ENCODE data around the gene PLAC8L1. TPM values are rescaled to one million over a fixed set of nuclear protein-coding genes. Genes with fewer than 3 reads are reported as not detected.
"Not testable (repeated sequence)": the region's sequence is repeated elsewhere in the genome, so short reads cannot be mapped to it uniquely, and the experiment has no call there.

PLAC8L1 gene, protein sequence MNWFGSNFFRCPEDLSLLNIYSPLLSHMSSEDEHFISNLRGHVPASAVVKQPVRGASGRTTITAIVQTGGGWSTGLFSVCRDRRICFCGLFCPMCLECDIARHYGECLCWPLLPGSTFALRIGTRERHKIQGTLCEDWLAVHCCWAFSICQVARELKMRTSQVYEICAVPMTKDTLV
- total RNA-seq = not detected in 2 replicates

DNA sequence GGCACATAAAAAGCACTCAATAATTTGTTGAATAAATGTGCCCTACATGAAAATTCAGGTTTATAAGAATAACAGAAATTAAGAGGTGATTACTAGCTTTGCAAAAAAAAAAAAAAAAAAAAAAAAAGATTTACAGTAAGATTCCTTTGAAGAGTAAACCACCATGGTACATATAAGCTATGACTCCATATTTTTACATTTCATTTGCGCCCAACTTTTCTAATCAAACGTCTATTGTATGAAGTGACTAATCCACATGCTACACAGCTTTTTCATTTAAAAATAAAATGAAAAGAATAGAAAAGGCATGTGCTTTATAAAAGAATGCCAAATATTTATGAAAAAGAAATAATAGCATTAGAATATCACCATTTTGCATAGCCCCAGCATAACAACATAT lies at the start of gene PLAC8L1:
Gene PLAC8L1, minus strand, starts transcription at position 101 of the 400 bp plus-strand sequence. CDS start 1,266 bp downstream, outside the sequence.
- no peak for DNase-seq (ENCODE audit: low read depth in 2 of 2)

GRCh38 chr5:146151970-146152369 lies 46.6 kb upstream of the PLAC8L1 start:
- DNase-seq (ENCODE audit: low read depth in 2 of 2) = no peak

GRCh38 chr5:146137967-146138403 lies 32.6 kb upstream of the PLAC8L1 start:
- peak in 1 of 2 donors; percentile 31 for DNase-seq (ENCODE audit: low read depth in 2 of 2)

DNA sequence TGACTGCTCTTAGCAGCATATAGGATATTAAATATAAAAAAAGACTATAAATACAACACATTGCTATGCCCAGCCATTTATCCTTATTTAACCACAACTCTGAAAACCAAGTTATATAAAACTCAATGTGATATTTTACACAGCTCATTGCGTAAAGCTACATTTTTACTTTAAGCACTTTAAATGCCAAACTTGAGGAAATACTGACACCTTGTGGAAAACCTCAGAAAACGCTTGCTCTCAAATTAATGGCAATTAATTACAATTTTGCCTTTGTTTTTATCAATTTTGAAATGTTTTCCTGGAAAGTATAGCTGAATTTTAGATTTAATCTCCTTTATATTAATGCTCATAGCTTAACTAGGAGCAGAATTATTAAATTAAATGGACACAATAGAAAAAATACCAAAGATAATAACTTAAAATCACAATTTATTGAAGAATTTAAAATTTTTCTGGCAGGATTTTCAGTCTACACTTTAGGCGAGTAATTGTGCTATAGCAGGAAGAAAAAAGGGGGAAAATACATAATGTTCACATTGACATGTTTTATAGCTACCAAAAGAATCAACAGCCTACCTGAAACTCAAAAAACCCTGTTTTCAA lies 25.2 kb upstream of the PLAC8L1 start:
- peak; percentile 30 to 45 for DNase-seq (ENCODE audit: low read depth in 2 of 2)

GRCh38 chr5:146126068-146126467 lies 20.7 kb upstream of the PLAC8L1 start:
- no peak for DNase-seq (ENCODE audit: low read depth in 2 of 2)

DNA sequence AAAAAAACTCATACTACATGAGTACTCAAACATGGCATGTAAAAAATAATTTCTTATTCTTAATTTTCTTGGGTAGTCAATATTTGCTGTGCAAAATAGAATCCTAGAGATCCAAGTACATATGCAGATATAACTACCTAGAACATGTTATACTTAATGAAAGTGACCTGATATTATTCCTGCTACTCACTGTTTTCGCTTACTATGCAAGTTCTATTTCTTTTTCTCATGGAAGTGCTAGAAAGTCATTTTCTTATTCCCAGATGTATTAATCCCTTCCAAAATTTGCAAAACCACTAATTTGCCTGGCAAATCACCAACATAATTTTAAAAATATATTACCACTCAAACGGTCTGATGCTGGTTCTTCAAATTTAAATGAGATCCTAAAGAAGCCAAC lies 19.2 kb upstream of the PLAC8L1 start:
- no peak for DNase-seq (ENCODE audit: low read depth in 2 of 2)

- DNase-seq (ENCODE audit: low read depth in 2 of 2) = not testable (repeated sequence)
Measured at GRCh38 chr5:146121451-146121850, 16.1 kb upstream of the PLAC8L1 start.

DNA sequence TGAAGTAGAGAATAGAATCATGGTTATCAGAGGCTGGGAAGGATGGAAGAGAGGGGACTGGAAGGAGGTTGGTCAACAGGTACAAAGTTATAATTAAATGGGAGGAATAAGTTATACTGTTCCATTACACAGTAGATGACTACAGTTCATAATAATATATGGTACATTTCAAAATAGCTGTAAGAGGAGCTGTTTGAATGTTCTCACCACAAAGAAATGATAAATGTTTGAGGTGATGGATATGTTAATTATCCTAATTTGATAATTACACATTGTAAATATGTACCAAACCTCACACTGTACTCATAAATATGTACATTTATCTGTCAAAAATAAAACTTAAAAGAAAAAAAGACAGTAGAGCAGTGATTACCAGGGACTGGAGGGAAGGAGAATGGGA lies 12.9 kb upstream of the PLAC8L1 start:
- no peak for DNase-seq (ENCODE audit: low read depth in 2 of 2)

DNA sequence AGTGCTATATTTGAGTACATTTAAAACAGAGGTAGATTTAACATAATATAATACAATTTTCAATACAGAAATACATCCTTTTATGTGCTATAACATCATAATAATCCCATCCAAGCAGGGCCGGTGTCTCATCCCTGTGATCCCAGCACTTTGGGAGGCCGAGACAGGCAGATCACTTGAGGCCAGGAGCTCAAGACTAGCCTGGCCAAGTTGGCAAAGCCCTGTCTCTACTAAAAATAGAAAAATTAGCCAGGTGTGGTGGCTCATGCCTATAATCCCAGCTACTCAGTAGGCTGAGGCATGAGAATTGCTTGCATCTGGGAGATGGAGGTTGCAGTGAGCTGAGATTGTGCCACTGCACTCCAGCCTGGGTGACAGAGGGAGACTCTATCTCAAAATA lies 11.8 kb upstream of the PLAC8L1 start:
- DNase-seq (ENCODE audit: low read depth in 2 of 2) = not testable (repeated sequence)

GRCh38 chr5:146116361-146116760 lies 11.0 kb upstream of the PLAC8L1 start:
- DNase-seq (ENCODE audit: low read depth in 2 of 2) = no peak

DNA sequence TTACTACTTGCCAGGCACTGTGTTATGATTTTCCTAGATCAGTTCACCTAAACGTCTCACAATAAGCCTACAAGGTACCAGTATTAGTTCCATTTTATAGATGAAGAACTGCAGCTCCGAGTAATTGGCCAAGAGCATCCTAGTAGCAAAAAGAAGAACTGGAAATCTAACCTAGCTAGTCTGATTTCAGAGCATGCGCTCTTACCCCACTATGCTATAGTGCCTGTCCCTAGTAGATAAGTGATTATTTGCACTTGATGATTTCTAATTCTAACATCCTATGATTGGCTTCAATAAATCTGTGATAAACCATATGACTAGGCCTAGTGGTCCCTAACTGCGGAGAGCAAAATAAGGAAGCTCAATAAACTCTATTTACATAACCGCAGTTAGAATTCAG lies 7.1 kb upstream of the PLAC8L1 start:
- DNase-seq (ENCODE audit: low read depth in 2 of 2) = no peak

- DNase-seq (ENCODE audit: low read depth in 2 of 2) = peak; percentile 34 to 52
Measured at GRCh38 chr5:146111409-146111808, 6.0 kb upstream of the PLAC8L1 start.

DNA sequence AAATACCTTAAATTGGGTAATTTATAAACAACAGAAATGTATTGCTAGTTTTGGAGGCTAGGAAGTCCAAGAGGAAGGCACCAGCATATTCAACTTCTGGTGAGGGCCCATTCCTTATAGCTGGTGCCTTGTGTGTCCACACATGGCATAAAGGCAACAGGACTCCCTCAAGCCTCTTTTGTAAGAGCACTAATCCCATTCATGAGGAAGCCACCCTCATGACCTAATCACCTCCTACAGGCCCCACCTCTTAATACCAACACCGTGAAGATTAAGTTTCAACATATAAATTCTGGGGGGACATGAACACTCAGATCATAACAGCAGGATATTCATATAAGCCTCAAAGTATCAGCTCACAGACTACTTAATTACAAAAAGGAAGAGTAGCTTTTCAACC lies 4.0 kb upstream of the PLAC8L1 start:
- DNase-seq (ENCODE audit: low read depth in 2 of 2) = no peak

DNA sequence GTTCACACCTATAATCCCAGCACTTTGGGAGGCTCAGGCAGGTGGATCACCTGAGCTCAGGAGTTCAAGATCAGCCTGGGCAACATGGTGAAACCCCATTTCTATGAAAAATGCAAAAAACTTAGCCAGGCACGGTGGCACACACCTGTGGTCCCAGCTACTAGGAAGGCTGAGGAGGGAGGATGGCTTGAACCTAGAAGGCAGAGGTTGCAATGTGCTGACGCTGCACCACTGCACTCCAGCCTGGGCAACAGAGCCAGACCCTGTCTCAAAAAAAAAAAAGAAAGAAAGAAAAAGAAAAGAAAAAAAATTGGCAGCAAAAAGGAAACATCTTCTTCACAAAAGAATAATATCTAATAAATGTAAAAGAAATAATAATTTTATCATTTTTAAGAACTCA lies 3.5 kb upstream of the PLAC8L1 start:
- DNase-seq (ENCODE audit: low read depth in 2 of 2) = not testable (repeated sequence)

DNA sequence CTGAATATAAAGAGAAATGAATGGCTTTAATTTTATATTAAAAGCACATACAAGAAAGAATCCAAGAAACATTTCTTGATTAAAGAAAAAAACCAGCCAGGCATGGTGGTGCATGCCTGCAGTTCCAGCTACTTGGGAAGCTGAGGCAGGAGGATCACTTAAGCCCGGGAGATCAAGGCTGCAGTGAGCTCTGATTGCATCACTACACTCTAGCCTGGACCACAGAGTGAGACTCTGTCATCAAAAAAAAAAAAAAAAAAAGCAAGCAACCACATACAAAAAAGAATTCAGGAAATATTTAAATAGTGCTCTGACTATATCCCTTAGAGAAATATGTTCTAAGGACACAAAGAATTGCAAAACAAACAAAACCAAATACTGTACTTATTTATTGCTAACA lies 2.5 kb upstream of the PLAC8L1 start:
- no peak for DNase-seq (ENCODE audit: low read depth in 2 of 2)

DNA sequence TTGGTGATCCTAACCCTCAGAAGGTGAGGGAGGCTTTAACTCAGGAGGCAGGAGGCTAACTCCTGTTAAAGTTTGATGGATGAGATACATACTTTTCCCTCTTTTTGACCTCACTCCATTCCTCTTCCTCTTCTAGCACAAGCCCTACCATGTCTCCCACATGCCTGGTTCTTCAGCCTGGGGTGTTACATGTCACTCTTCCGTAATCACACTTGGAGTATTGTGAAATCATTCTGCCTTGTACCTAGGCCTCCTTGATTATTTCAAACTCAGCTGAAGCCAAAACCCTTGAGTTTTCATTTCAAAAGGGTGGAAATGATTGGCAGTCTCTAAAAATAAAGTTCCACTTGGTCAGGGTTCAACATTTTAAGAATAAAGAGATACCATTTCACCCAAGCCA lies 1.8 kb downstream of the PLAC8L1 start:
- DNase-seq (ENCODE audit: low read depth in 2 of 2) = no peak

DNA sequence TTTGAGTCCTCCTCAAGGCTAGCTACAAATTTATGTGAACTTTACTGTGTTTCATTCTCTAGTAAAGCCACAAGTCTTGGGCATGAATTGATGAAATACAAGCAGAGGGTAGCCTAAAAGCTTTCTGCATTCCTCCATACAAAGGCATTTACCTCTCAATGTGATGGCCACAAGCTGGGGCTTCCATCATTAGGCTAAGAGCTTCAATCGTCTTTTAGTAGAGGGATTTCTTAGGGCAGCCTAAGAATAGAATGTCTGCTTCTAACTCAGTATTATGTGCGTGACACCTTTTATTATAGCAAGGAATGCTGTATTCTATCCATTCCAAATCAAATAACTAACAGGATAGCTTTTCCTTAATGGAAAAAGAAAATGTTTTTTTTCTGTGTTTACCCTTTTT lies 3.7 kb downstream of the PLAC8L1 start:
- no peak for DNase-seq (ENCODE audit: low read depth in 2 of 2)

DNA sequence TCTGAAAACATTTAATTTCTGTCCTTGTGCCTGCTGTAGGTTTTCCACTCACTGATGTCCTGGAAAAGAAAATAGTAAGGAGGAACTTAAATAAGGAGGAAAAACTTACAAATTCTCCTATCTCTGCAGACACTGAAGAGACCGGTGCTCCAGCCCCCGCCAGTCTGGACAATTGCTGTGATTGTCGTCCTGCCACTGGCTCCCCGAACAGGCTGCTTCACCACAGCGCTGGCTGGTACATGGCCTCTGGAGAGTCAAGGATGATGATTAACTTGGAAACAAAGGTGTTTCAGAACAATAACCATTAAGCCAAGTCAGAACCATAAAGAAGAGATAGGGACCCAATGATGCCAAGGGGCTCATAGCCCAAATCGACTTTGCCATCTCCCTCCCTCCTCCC lies 7.3 kb downstream of the PLAC8L1 start:
- DNase-seq (ENCODE audit: low read depth in 2 of 2) = no peak

DNA sequence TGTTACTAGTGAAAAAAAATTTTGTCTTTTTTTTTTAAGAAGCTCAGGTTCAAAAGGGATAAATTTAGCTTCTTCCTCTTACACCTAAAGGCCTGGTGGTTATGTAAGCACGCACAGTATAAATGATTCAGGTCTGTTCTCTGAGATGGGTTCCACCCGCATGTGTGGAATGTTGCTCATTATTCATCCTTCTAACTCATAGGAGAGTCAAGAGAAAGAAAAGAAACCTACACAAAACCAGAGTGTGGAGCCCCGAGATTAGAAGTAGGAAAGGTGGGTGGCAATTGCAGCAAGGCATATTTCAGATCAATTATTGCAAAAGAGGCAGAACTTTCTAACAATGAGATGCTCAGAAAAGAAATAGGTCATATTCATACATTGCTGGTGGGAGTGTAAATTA lies 13.5 kb downstream of the PLAC8L1 start:
- DNase-seq (ENCODE audit: low read depth in 2 of 2) = no peak

DNA sequence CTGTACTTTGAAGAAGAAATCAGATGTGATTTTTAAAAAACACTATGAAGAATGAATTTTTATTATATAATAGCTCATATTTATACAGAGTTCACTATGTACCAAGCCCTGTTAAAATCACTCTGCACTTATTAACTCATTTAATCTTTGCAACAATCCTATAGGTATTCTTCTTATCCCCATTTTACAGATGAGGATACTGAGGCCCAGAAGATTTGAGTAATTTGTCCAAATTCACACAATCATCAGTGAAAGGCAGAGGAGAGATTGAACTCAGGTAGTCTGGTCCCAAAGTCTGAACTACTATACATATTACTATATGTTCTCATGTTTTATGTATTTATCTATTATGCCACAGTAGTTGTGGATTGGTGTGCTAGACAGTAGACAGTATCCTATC lies 16.1 kb downstream of the PLAC8L1 start:
- no peak for DNase-seq (ENCODE audit: low read depth in 2 of 2)

- no peak for DNase-seq (ENCODE audit: low read depth in 2 of 2)
Measured at GRCh38 chr5:146088098-146088497, 17.3 kb downstream of the PLAC8L1 start.

- no peak for DNase-seq (ENCODE audit: low read depth in 2 of 2)
Measured at GRCh38 chr5:146084376-146084775, 21.0 kb downstream of the PLAC8L1 start.

DNA sequence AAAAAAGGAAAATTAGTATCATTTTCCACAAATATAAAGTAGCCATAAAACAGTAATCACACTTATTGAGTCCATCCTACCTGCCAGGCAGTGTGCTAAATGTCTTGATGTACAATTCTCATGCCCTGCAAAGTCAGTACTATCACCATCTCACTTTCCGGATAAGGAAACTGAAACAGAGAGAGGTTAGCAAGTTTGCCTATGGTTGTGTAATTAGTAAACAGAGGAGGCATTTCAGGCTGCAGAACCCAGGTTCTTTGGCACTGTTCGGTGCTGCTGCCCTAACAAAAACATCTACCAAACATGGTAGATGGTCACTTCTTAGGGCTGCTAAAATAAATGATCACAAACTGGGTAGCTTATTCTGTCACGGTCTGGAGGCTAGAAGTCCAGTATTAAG lies 22.6 kb downstream of the PLAC8L1 start:
- no peak for DNase-seq (ENCODE audit: low read depth in 2 of 2)

GRCh38 chr5:146081556-146081955 lies 23.8 kb downstream of the PLAC8L1 start:
- peak in 1 of 2 donors; percentile 15 for DNase-seq (ENCODE audit: low read depth in 2 of 2)
